Measurements from ENCODE around the gene LIPE.

LIPE gene

GRCh38 chr19:42412661-42413076 lies 14.5 kb downstream of the LIPE start:
- no peak for TF ChIP-seq TSHZ2 (CRISPR knock-in tag; IDR thresholded peaks at IDR 0.05)
- no peak for TF ChIP-seq ZNF565 (CRISPR knock-in tag; conservative IDR thresholded peaks at IDR 0.05; ENCODE audit: low read depth)
- TF ChIP-seq ZFP30 (CRISPR knock-in tag; IDR thresholded peaks at IDR 0.05): no peak
- TF ChIP-seq POU6F1 (CRISPR knock-in tag; IDR thresholded peaks at IDR 0.05; ENCODE audit: borderline replicate concordance, low read depth): no peak
- no peak for TF ChIP-seq PATZ1 (CRISPR knock-in tag; IDR thresholded peaks at IDR 0.05; ENCODE audit: borderline replicate concordance)
- no peak for TF ChIP-seq ESRRG (CRISPR knock-in tag; IDR thresholded peaks at IDR 0.05)
- no peak for TF ChIP-seq ZNF8 (CRISPR knock-in tag; IDR thresholded peaks at IDR 0.05)
- no peak for TF ChIP-seq CREB5 (CRISPR knock-in tag; IDR thresholded peaks at IDR 0.05; ENCODE audit: low read depth)
- no peak for TF ChIP-seq TOX (CRISPR knock-in tag; IDR thresholded peaks at IDR 0.05; ENCODE audit: borderline replicate concordance)
- no peak for TF ChIP-seq GLIS3 (CRISPR knock-in tag; IDR thresholded peaks at IDR 0.05)
- no peak for TF ChIP-seq ZNF70 (CRISPR knock-in tag; IDR thresholded peaks at IDR 0.05)
- no peak for TF ChIP-seq OSR1 (CRISPR knock-in tag; IDR thresholded peaks at IDR 0.05)
- no peak for TF ChIP-seq CSRNP3 (CRISPR knock-in tag; IDR thresholded peaks at IDR 0.05)
- TF ChIP-seq BACH2 (CRISPR knock-in tag; IDR thresholded peaks at IDR 0.05; ENCODE audit: borderline replicate concordance): no peak
- no peak for TF ChIP-seq SNAI2 (CRISPR knock-in tag; IDR thresholded peaks at IDR 0.05)
- ATAC-seq: no peak

GRCh38 chr19:42412227-42412626 lies 15.0 kb downstream of the LIPE start:
- TF ChIP-seq OSR1 (CRISPR knock-in tag; IDR thresholded peaks at IDR 0.05) (no peak), CSRNP3 (CRISPR knock-in tag; IDR thresholded peaks at IDR 0.05) (no peak), BACH2 (CRISPR knock-in tag; IDR thresholded peaks at IDR 0.05; ENCODE audit: borderline replicate concordance) (no peak), ARNTL (CRISPR knock-in tag; IDR thresholded peaks at IDR 0.05; ENCODE audit: borderline replicate concordance, low read depth) (no peak), TSHZ2 (CRISPR knock-in tag; IDR thresholded peaks at IDR 0.05) (no peak), ZNF8 (CRISPR knock-in tag; IDR thresholded peaks at IDR 0.05) (no peak), POU6F1 (CRISPR knock-in tag; IDR thresholded peaks at IDR 0.05; ENCODE audit: borderline replicate concordance, low read depth) (no peak), ZC3H10 (CRISPR knock-in tag; IDR thresholded peaks at IDR 0.05) (no peak), ZFP3 (CRISPR knock-in tag; IDR thresholded peaks at IDR 0.05) (no peak), ZFP30 (CRISPR knock-in tag; IDR thresholded peaks at IDR 0.05) (no peak), TCF4 (CRISPR knock-in tag; IDR thresholded peaks at IDR 0.05; ENCODE audit: borderline replicate concordance) (no peak), ZNF565 (CRISPR knock-in tag; conservative IDR thresholded peaks at IDR 0.05; ENCODE audit: low read depth) (no peak), ESRRG (CRISPR knock-in tag; IDR thresholded peaks at IDR 0.05) (no peak), ZNF70 (CRISPR knock-in tag; IDR thresholded peaks at IDR 0.05) (no peak), PATZ1 (CRISPR knock-in tag; IDR thresholded peaks at IDR 0.05; ENCODE audit: borderline replicate concordance) (no peak), RARB (CRISPR knock-in tag; IDR thresholded peaks at IDR 0.05) (no peak), SNAI2 (CRISPR knock-in tag; IDR thresholded peaks at IDR 0.05) (no peak)
- no peak; the same call in 1 of the 3 replicates for ATAC-seq
